Common myeloid progenitor, CD34-positive (primary cell): ENCODE results near the gene RHO.
A peak's percentile ranks its signal among the peaks of the same experiment; 100 is the strongest.

ENCODE experiments used
- CTCF ChIA-PET: fragments of 350-600 bp; sonication (Branson Sonifier 250); formaldehyde crosslinking; loops from one replicate; lab custom pipeline; 2021; ENCODE audit warnings: antibody characterized with exemption; lab: Charles Lee
- POLR2A ChIA-PET: fragments of 350-600 bp; sonication (Branson Sonifier 250); formaldehyde crosslinking; loops from one replicate; lab custom pipeline; 2021; ENCODE audit warnings: antibody characterized with exemption; lab: Charles Lee
- DNase-seq, 3 donors: peaks; one replicate each; pipeline versions ENCODE4 v3.0.0 to v3.0.0-alpha.2; 2013
- H3K27ac ChIP-seq, 2 experiments: 1 replicate in 1 of 2; 2 replicates in 1 of 2; pipeline ENCODE4 v1.7.0; 2013; ENCODE audit warnings: inconsistent platforms in 2 of 2, low read length in 2 of 2, mild to moderate bottlenecking in 2 of 2, low read depth in 1 of 2, moderate library complexity in 1 of 2; ENCODE audit not compliant: severe bottlenecking in 2 of 2, insufficient read depth in 1 of 2, poor library complexity in 1 of 2
- H3K27me3 ChIP-seq, 5 experiments: replicated peaks in 2 of 5; 1 replicate in 3 of 5; 2 replicates in 2 of 5; pipeline versions ENCODE4 v1.6.1 to v1.7.0; 2013; ENCODE audit warnings: low read length in 4 of 5, mild to moderate bottlenecking in 2 of 5, moderate library complexity in 2 of 5, inconsistent platforms in 1 of 5; ENCODE audit not compliant: insufficient read depth in 5 of 5, control insufficient read depth in 4 of 5
- H3K36me3 ChIP-seq, 4 experiments: 1 replicate in 2 of 4; 2 replicates in 2 of 4; pipeline versions ENCODE4 v1.6.1 to v1.7.0; 2013; ENCODE audit warnings: low read length in 3 of 4, control low read depth in 1 of 4, mild to moderate bottlenecking in 1 of 4; ENCODE audit not compliant: control insufficient read depth in 4 of 4, insufficient read depth in 4 of 4
- H3K4me1 ChIP-seq, 4 experiments: 1 replicate in 3 of 4; 2 replicates in 1 of 4; pipeline versions ENCODE4 v1.6.1 to v1.7.1; 2013; ENCODE audit warnings: low read length in 3 of 4, mild to moderate bottlenecking in 3 of 4, control low read depth in 1 of 4, inconsistent platforms in 1 of 4, moderate library complexity in 1 of 4; ENCODE audit not compliant: control insufficient read depth in 4 of 4, insufficient read depth in 4 of 4; ENCODE audit errors: control extremely low read depth in 1 of 4
- H3K4me3 ChIP-seq, 7 experiments: 1 replicate in 4 of 7; 2 replicates in 3 of 7; pipeline versions ENCODE4 v1.5.1 to v1.7.0; 2013; ENCODE audit warnings: mild to moderate bottlenecking in 7 of 7, low read length in 6 of 7, moderate library complexity in 6 of 7, inconsistent platforms in 2 of 7, low read depth in 2 of 7, control low read depth in 1 of 7; ENCODE audit not compliant: insufficient read depth in 4 of 7, control insufficient read depth in 1 of 7; ENCODE audit errors: extremely low read depth in 1 of 7
- H3K9me3 ChIP-seq, 5 experiments: 1 replicate in 4 of 5; 2 replicates in 1 of 5; pipeline versions ENCODE4 v1.6.1 to v1.7.1; 2013; ENCODE audit warnings: low read length in 4 of 5, mild to moderate bottlenecking in 2 of 5, inconsistent platforms in 1 of 5, low read depth in 1 of 5, moderate library complexity in 1 of 5; ENCODE audit not compliant: control insufficient read depth in 4 of 5, insufficient read depth in 2 of 5; ENCODE audit errors: control extremely low read depth in 1 of 5
- WGBS: methylation state at CpG from one replicate; pipeline ENCODE4 v1.1.5; 2013; ENCODE audit not compliant: insufficient coverage; 5-methylcytosine and 5-hydroxymethylcytosine counted together

RHO gene

GRCh38 chr3:129579991-129580390 lies 51.6 kb downstream of the RHO start:
- Histone ChIP-seq H3K27ac (peak overlapping the region in 1 of 2 experiments; percentile 86), H3K4me3 (no peak overlapping the region), H3K36me3 (peaks cover 2 to 71% (median 32%) of the 10 kb centered on the region in 4 experiments), H3K4me1 (peaks cover 0 to 61% (median 52%) of the 10 kb centered on the region in 4 experiments), H3K27me3 (no peaks in the 10 kb centered on the region), H3K9me3 (no peaks in the 10 kb centered on the region)
- POLR2A ChIA-PET = interaction anchor here (1.4 kb wide), 1 partner anchor 14 kb away, joined by 3 read pairs; no protein-coding TSS in a partner anchor
- 97% methylated on average over 9 of the region's 10 CpGs for WGBS
- no peak for DNase-seq
- CTCF ChIA-PET = interaction anchor here (4.3 to 10.7 kb wide), 2 partner anchors 13 to 26 kb away, joined by 13 to 158 read pairs; partner anchors contain the start of gene PLXND1

GRCh38 chr3:129581623-129582022 lies 53.2 kb downstream of the RHO start:
- Histone ChIP-seq H3K9me3 (no peaks in the 10 kb centered on the region), H3K27me3 (no peaks in the 10 kb centered on the region), H3K4me3 (no peak overlapping the region), H3K4me1 (peaks cover 0 to 49% (median 40%) of the 10 kb centered on the region in 4 experiments), H3K36me3 (peaks cover 4 to 72% (median 33%) of the 10 kb centered on the region in 4 experiments), H3K27ac (no peak overlapping the region)
- CTCF ChIA-PET = interaction anchor here (0.6 to 10.7 kb wide), 2 partner anchors 12 to 326 kb away, joined by 3 to 158 read pairs; no protein-coding TSS in a partner anchor
- no peak for DNase-seq
- WGBS = 98% methylated on average over 8 of the region's 8 CpGs
- POLR2A ChIA-PET = no interaction called here

- ChIA-PET POLR2A (no interaction called here), CTCF (interaction anchor here (10.7 kb wide), 1 partner anchor 10 kb away, joined by 158 read pairs; no protein-coding TSS in a partner anchor)
- Histone ChIP-seq H3K27ac (peak overlapping the region in 1 of 2 experiments; percentile 4), H3K27me3 (no peaks in the 10 kb centered on the region), H3K4me3 (no peak overlapping the region), H3K9me3 (no peaks in the 10 kb centered on the region), H3K4me1 (peaks cover 0 to 37% (median 28%) of the 10 kb centered on the region in 4 experiments), H3K36me3 (peaks cover 4 to 77% (median 38%) of the 10 kb centered on the region in 4 experiments)
- WGBS = 94% methylated on average over 3 of the region's 5 CpGs
- no peak for DNase-seq
These were observed 54.4 kb downstream of the RHO start for GRCh38 chr3:129582799-129583198.

GRCh38 chr3:129583289-129583688 lies 54.9 kb downstream of the RHO start:
- peaks cover 4 to 81% (median 40%) of the 10 kb centered on the region in 4 experiments for H3K36me3 ChIP-seq
- WGBS = 99% methylated on average over 8 of the region's 9 CpGs
- CTCF ChIA-PET = interaction anchor here (10.7 kb wide), 1 partner anchor 10 kb away, joined by 158 read pairs; no protein-coding TSS in a partner anchor

GRCh38 chr3:129584631-129585030 lies 56.2 kb downstream of the RHO start:
- Histone ChIP-seq H3K4me1 (peaks cover 0 to 31% (median 15%) of the 10 kb centered on the region in 4 experiments), H3K27ac (no peak overlapping the region), H3K36me3 (peaks cover 4 to 84% (median 42%) of the 10 kb centered on the region in 4 experiments), H3K27me3 (no peaks in the 10 kb centered on the region), H3K9me3 (no peaks in the 10 kb centered on the region), H3K4me3 (no peak overlapping the region)
- WGBS = 100% methylated on average over 3 of the region's 3 CpGs
- no peak for DNase-seq
- ChIA-PET CTCF (interaction anchor here (10.7 kb wide), 1 partner anchor 9 kb away, joined by 158 read pairs; no protein-coding TSS in a partner anchor), POLR2A (no interaction called here)

More at GRCh38 chr3:129583289-129583688, 54.9 kb downstream of the RHO start:
- H3K4me1 ChIP-seq = peaks cover 0 to 36% (median 25%) of the 10 kb centered on the region in 4 experiments
- H3K27ac ChIP-seq = no peak overlapping the region
- H3K27me3 ChIP-seq = no peaks in the 10 kb centered on the region
- no peak overlapping the region for H3K4me3 ChIP-seq
- H3K9me3 ChIP-seq = no peaks in the 10 kb centered on the region
- no peak for DNase-seq
- POLR2A ChIA-PET = no interaction called here
